ENCODE data around the gene LINGO4.
"Not testable (repeated sequence)": the region's sequence is repeated elsewhere in the genome, so short reads cannot be mapped to it uniquely, and the experiment has no call there.

- TF ChIP-seq EZH2 (IDR thresholded peaks at IDR 0.05; ENCODE audit: low read depth); CTCF (conservative IDR thresholded peaks at IDR 0.05): not testable (repeated sequence)
Measured at GRCh38 chr1:151782026-151782425, 23.2 kb downstream of the LINGO4 start.
